Kidney capillary endothelial cell (primary cell): ENCODE measurements around the gene HCST.
"Not testable (repeated sequence)": the region's sequence is repeated elsewhere in the genome, so short reads cannot be mapped to it uniquely, and the experiment has no call there.

Experiments
- DNase-seq: peaks from one replicate; pipeline ENCODE4 v3.0.0-alpha.2; 2018; ENCODE audit warnings: low spot score

Gene HCST

GRCh38 chr19:35879770-35880317, 22.5 kb upstream of the HCST start:
- peak; percentile 89 for DNase-seq

DNA sequence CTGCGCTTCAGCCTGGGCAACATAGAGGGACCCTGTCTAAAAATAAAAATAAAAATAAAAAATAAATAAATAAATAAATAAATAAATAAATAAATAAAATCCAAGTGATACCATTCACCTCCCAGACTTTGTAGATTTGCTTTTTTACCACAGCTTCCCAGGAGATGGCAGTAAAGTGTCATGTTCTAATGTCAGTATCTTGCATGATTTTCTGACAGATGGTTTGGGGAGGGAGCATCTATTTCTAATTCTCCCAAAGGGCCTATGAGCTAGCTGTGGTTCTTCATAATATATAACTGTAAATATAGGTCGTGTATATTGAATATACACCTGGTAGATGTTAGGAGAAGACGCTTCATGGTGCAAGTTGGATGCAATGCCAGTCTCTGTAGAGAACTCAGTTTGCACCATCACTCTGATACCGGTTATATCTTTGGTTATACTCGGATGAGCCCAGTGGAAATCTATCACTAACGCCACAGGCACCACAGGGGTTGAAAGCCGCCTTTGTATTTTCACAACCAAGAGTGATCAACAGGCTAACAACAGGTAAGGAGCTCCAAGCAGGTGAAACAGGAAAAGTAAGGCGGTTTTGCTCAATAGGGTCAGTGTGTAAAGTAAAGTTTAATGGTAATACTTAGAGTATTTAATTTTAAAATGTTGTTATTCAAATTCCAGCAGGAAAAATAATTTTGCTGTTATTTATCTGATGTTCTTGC, 20.1 kb upstream of the HCST start:
- peak; percentile 48 for DNase-seq

- no peak for DNase-seq
Observed at GRCh38 chr19:35883882-35884281, 18.4 kb upstream of the HCST start.

- DNase-seq: no peak
Observed at GRCh38 chr19:35885225-35885738, 17.0 kb upstream of the HCST start.

DNA sequence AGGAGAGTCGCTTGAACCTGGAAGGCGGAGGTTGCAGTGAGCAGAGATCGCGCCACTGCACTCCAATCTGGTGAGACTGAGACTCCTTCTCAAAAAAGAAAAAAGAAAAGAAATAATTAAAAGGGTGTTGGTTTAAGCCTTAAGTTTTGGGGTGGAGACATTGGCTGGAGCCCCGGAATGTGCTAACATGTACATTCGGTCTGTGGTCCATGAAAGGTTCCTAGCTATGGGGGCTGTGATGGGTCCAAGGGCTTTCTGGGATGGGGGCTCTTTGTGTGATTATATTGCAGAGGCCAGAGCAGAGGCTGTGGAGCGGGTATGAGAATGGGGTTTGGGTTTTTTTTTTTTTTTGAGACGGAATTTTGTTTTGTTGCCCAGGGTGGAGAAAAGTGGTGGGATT, 16.4 kb upstream of the HCST start:
- no peak for DNase-seq

GRCh38 chr19:35887197-35887596, 15.1 kb upstream of the HCST start:
- DNase-seq: no peak

DNA sequence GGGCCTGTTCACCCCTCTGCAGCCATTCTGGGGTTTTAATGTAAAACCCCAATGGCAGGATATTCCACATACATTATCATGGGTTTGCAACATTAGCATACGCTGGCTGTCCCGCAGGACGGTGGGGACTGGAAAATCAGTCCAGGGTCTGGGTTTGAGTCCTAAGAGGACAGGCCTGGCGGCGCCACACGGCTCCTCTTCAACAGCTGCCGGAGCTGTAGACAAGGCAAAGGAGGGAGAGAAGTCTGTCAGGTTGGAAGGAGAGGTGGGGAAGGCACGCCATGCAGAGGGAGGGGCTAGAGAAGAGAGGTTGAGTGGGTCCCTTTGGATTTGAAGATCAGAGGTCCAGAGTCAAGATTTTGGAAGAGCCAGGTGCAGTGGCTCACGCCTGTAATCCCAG, 13.9 kb upstream of the HCST start:
- DNase-seq: no peak

GRCh38 chr19:35889370-35890112, 12.8 kb upstream of the HCST start:
- no peak for DNase-seq

DNA sequence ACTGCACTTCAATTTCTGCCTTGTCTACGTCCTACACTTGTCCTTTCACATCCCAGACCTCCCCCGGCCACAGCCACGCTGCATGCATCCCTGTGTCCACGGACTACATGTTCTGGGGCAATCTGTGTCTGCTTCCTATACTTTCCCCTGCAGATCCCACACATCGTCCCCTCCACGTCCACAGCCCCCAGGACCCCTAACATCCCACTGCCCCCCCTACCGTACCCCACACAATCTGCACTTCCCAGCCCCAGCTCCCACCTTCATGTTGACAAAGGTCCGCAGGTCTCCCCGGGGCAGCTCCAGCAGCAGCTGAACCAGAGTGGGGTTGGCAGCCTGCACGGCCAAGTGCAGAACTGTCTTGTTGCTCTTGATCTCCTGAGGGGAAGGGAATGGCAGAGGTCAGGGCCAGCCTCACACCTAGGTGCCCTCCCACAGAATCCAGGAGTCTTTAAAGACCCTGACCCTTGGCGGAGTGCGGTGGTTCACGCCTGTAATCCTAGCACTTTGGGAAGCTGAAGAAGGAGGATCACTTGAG, 12.1 kb upstream of the HCST start:
- no peak for DNase-seq

- DNase-seq: not testable (repeated sequence)
Observed at GRCh38 chr19:35891819-35892218, 10.5 kb upstream of the HCST start.

DNA sequence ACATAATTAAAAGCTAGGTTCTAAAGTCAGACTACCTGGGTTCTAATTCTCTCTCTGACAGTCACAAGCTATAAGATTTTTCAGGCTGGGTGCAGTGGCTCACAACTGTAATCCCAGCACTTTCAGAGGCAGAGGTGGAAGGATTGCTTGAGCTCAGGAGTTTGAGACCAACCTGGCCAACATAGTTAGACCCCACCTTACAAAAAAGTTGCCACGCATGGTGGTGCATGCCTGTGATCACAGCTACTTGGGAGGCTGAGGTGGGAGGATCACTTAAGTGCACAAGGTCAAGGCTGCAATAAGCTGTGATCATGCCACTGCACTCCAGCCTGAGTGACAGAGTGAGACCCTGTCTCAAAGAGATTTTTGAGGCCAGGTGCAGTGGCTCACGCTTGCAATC, 8.0 kb upstream of the HCST start:
- no peak for DNase-seq

GRCh38 chr19:35895911-35896642, 6.3 kb upstream of the HCST start:
- no peak for DNase-seq

GRCh38 chr19:35896643-35897040, 5.7 kb upstream of the HCST start:
- no peak for DNase-seq

DNA sequence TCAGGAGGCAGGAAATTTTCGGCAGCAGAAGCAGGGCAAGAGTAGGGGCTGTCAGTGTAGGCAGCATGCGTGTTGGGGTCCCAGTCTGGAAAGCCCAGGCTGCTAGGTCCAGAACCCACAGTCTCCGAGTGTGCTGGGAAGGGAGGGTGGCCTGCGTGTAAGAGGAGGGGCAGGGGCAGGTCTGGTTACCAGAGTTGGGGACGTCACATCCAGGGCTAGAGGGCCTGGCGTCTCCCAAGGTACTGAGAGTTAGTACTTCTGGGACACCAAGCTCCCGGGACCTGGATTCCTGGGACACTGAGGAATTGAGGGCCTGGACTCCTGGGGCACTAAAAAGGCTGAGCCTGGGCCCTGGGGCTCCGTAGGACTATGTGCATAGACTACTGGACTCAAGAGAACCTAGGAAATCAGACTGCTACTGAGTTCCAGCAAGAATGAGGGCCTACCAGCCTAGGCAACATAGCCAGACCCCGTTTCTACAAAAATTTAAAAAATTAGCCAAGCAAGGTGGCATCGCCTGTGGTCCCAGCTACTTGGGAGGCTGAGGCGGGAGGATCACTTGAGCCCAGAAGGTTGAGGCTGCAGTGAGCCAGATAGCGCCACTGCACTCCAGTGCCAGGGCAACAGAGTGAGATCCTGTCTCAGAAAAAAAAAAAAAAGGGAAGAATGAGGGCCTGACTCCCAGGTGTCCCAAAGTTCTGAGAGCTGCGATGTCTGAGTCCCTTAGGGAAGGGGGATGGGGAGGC, 4.5 kb upstream of the HCST start:
- no peak for DNase-seq

- no peak for DNase-seq
Observed at GRCh38 chr19:35898499-35898809, 3.9 kb upstream of the HCST start.

- peak; percentile 66 for DNase-seq
Observed at GRCh38 chr19:35899547-35900214, 2.6 kb upstream of the HCST start.

DNA sequence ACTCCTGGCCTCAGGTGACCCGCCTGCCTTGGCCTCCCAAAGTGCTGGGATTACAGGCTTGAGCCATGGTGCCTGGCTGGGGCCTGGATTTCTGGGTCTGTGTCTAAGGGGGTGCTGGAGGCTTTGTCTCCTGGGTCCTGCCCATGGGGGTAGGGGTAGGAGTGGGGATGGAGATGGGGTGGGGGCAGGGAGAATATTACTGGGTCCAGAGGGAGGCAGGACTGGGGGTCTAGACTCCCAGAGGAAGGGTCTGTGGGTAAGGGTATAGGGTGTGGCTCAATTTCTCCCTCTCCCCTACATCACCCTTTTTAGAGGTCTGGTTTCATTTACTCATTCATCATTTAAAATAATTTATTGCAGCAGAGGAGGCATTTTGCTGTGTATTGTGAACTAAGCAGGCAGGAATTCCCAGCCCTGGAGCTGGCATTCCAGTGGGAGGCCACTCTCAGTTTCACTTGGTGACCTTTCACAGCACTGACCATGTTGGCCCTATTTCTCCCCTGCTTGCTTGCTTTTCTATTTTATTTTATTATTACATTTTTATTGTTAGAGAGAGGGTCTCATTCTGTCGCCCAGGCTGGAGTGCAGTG, 1.2 kb upstream of the HCST start:
- DNase-seq: no peak

DNA sequence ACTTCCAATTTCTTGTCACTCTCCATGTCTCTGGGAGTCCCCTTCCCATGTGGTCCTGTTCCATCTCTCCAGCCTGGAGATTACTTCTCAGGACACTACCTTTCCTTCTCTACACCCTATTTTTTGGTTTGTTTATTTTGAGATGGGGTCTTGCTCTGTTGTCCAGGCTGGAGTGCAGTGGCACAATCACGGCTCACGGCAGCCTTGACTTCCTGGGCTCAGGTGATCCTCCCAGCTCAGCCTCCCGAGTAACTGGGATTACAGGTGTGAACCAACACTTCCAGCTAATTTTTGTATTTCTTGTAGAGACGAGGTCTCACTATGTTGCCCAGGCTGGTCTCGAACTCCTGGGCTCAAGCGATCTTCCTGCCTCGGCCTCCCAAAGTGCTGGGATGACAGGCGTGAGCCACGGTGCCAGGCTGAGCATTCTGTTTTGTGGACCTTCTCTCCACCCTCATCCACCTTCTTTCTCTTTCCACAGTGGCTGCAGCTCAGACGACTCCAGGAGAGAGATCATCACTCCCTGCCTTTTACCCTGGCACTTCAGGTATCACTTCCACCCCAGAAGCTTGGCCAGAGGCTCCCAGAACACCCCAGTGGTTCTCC, 644 bp downstream of the HCST start:
- no peak for DNase-seq

DNA sequence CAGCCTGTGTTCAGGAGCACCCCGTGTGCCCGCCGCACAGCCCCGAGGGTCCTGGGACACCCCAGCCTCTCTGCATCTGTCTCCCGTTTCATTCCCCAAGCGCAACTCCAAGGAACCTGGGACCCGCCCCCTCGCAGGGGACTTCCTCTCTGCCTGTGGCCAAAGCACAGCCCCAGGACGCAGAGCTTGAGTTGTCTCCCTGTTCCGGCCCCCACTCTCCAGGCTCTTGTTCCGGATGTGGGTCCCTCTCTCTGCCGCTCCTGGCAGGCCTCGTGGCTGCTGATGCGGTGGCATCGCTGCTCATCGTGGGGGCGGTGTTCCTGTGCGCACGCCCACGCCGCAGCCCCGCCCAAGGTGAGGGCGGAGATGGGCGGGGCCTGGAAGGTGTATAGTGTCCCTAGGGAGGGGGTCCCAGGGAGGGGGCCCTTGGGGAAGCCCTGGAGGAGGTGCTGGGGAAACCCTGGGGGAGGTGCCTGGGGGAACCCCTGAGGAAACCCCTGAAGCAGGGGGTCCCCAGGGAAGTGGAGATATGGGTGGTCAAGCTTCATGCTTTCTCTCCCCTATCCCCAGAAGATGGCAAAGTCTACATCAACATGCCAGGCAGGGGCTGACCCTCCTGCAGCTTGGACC, 1.3 kb downstream of the HCST start:
- DNase-seq: peak; percentile 38
